ENCODE data around the gene MON2.

MON2 gene

GRCh38 chr12:62605981-62606380 lies 139.4 kb downstream of the MON2 start:
- no peak for DNase-seq (ENCODE audit: low read depth in 1 of 2, low spot score in 1 of 2)

GRCh38 chr12:62606654-62607053 lies 140.0 kb downstream of the MON2 start:
- DNase-seq (ENCODE audit: low read depth in 1 of 2, low spot score in 1 of 2): no peak

- no peak for DNase-seq (ENCODE audit: low read depth in 1 of 2, low spot score in 1 of 2)
Observed at GRCh38 chr12:62613081-62613480, 146.5 kb downstream of the MON2 start.

DNA sequence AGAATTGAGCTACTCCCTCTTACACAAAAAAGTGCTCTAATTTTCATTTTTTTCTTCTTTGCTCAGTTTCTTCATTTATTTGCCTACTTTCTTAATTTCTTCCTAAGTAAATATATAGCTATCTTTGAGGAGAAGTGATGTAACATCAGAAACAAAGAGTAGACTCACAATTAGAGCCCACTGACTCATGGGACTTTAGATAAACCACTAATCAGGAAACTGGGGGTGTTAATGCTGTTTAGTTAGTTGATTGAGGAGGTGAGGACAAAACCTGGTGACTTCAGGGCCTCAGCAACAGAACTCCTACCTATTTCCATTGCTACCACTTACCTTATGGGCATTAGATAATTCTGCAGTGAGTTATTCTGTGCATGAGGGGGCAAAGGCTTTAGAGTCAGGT lies 151.7 kb downstream of the MON2 start:
- no peak for DNase-seq (ENCODE audit: low read depth in 1 of 2, low spot score in 1 of 2)

GRCh38 chr12:62618930-62619329 lies 152.3 kb downstream of the MON2 start:
- no peak for DNase-seq (ENCODE audit: low read depth in 1 of 2, low spot score in 1 of 2)

DNA sequence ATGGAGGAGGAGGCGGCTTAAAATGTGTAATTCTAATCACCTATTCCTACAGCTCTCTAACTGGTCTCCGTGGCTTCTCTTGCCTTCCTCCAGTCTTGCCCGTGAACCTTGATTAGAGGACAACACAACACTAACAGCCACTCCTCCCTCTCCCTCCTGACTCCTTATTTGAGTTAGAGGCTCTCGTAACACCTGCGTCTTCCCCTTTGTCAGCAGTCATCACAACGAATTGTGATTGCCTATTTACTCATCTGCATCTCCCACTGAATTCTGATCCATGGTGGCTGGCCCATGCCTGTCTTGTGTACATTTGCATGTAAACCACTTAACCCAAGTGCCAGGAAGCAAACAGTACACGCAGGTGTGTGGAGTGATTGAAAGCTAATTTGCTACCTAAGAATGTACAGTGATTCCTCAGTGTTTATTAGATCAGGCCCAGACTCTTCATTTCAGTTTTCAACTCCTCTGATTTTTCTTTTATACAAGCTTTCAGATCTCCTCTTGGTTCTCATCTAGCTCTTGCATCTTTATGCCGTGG lies 154.5 kb downstream of the MON2 start:
- DNase-seq (ENCODE audit: low read depth in 1 of 2, low spot score in 1 of 2): no peak

DNA sequence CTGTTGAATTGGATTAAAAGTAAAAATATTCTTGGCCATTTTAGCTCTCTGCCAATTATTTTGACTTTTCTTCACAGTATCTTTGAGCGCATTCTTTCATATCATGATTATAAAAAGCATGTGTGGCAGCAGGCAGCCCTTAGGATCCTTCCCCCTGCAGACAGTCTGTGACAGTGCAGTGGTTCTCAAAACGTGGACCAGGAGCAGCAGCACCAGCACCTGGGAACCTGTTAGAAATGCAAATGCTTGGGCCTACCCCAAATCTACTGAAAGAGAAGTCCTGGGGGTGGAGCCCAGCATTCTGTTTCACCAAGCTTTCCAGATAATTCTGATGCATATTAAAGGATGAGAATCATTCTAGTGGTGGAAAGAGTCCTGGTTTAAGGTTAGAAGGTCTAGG lies 155.6 kb downstream of the MON2 start:
- DNase-seq (ENCODE audit: low read depth in 1 of 2, low spot score in 1 of 2): no peak

DNA sequence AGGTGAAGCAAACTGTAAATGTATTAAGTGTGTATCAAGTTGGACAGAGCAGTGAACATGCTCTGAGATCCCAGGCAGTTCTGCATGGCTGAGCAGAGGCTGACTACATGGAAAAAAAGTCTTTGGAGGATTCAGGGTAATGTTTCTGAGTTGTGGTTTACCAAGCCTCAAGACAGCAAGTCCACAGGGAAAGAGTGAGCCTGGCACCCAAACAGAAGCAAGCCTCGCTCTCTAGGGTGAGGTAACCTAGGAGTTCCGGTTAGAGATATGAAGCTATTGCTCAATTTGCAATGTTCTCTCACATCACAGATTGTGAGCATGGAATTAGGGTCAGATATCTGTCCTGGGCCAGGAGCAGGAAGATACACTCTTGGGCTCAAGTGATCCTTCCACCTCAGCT lies 158.6 kb downstream of the MON2 start:
- no peak for DNase-seq (ENCODE audit: low read depth in 1 of 2, low spot score in 1 of 2)

- DNase-seq (ENCODE audit: low read depth in 1 of 2, low spot score in 1 of 2): no peak
Observed at GRCh38 chr12:62627181-62627580, 160.6 kb downstream of the MON2 start.

GRCh38 chr12:62629413-62629812 lies 162.8 kb downstream of the MON2 start:
- DNase-seq (ENCODE audit: low read depth in 1 of 2, low spot score in 1 of 2): no peak

GRCh38 chr12:62629971-62630739 lies 163.5 kb downstream of the MON2 start:
- DNase-seq (ENCODE audit: low read depth in 1 of 2, low spot score in 1 of 2): no peak

- no peak for DNase-seq (ENCODE audit: low read depth in 1 of 2, low spot score in 1 of 2)
Observed at GRCh38 chr12:62631471-62632410, 165.1 kb downstream of the MON2 start.

- DNase-seq (ENCODE audit: low read depth in 1 of 2, low spot score in 1 of 2): no peak
Observed at GRCh38 chr12:62632411-62632918, 165.8 kb downstream of the MON2 start.

GRCh38 chr12:62635649-62636048 lies 169.0 kb downstream of the MON2 start:
- DNase-seq (ENCODE audit: low read depth in 1 of 2, low spot score in 1 of 2): no peak

GRCh38 chr12:62637679-62638078 lies 171.1 kb downstream of the MON2 start:
- no peak for DNase-seq (ENCODE audit: low read depth in 1 of 2, low spot score in 1 of 2)

- DNase-seq (ENCODE audit: low read depth in 1 of 2, low spot score in 1 of 2): no peak
Observed at GRCh38 chr12:62640910-62641448, 174.4 kb downstream of the MON2 start.

GRCh38 chr12:62642486-62642885 lies 175.9 kb downstream of the MON2 start:
- no peak for DNase-seq (ENCODE audit: low read depth in 1 of 2, low spot score in 1 of 2)

GRCh38 chr12:62643486-62643885 lies 176.9 kb downstream of the MON2 start:
- no peak for DNase-seq (ENCODE audit: low read depth in 1 of 2, low spot score in 1 of 2)

- no peak for DNase-seq (ENCODE audit: low read depth in 1 of 2, low spot score in 1 of 2)
Observed at GRCh38 chr12:62646566-62646965, 179.9 kb downstream of the MON2 start.

- DNase-seq (ENCODE audit: low read depth in 1 of 2, low spot score in 1 of 2): no peak
Observed at GRCh38 chr12:62647586-62647985, 181.0 kb downstream of the MON2 start.

DNA sequence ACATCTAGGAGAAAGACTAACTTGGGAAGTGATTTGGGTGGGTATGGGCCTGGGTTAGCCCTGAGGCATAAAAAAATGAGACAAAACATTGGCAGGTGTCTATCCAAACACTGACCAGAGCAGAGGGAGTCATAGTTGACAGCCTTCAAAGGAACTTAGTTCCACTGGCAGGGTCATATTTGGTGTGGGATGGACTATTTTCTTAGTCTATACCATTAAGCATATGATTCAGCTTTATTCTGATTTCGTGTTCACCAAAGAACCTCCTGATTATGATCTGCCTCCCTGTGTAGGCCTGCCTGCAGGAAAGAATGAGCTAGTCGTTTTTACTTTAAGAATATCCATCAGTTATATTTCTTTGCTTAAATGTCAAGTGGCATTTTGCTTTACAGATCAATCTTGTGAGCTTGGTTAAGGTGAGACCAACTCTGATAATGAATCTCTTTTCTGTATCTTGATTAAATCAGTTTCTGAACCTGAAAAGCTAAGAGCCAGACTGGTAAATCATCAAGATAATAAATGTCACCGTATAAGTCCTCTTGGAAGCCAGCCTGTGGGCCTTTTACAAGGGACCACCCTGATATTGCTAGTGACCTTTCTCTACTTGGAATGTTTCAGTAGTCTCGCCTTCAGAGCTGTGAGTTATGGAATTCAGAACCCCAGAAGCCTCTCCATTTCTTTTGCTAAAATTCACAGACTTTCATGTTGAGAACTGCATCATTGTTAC lies 182.9 kb downstream of the MON2 start:
- no peak for DNase-seq (ENCODE audit: low read depth in 1 of 2, low spot score in 1 of 2)
